HCT116 (cell line): ENCODE results near the gene HOXB2. TPM values are rescaled to one million over a fixed set of nuclear protein-coding genes. Genes with fewer than 3 reads are reported as not detected.

ENCODE experiments used
- ATAC-seq: fragments of 200-7000 bp; cut with Tn5 transposase; 2 replicates; pipeline ENCODE4 v1.9.1; 2020; ENCODE audit warnings: mild to moderate bottlenecking, moderate library complexity
- BruUV-seq: library from RNA; stranded (reverse); fragments of 400-500 nt; replicated peaks from 2 replicates; lab custom pipeline; 2021; lab: Mats Ljungman, UMichigan
- CTCF ChIA-PET: fragments of 300-600 bp; sonication (Branson Sonifier 250); formaldehyde crosslinking; loops from one replicate; lab custom pipeline; 2021; ENCODE audit warnings: antibody characterized with exemption; lab: Charles Lee
- POLR2A ChIA-PET: fragments of 300-600, 350-600 bp; sonication (Branson Sonifier 250); formaldehyde crosslinking; loops from one replicate; lab custom pipeline; 2021; ENCODE audit warnings: antibody characterized with exemption; lab: Charles Lee
- RAD21 ChIA-PET, 2 experiments: fragments of 300-600 bp; sonication (Branson Sonifier 250); formaldehyde crosslinking; loops; one replicate each; lab custom pipeline; 2023; ENCODE audit warnings: low total read pairs in 2 of 2; ENCODE audit not compliant: uncharacterized antibody in 2 of 2, unreplicated experiment in 2 of 2, low non-redundant PET in 1 of 2; lab: Charles Lee
- DNase-seq: peaks from one replicate; pipeline ENCODE4 v3.0.0-alpha.2; 2010; ENCODE audit warnings: low read depth, low spot score
- H2AFZ ChIP-seq: fragments of 200-600 bp; shearing (Covaris generic), sonication (generic); 2 replicates; pipeline ENCODE4 v1.6.1; 2017; ENCODE audit warnings: low read depth, mixed run types, mixed read lengths, antibody characterized with exemption, low read length; ENCODE audit not compliant: poor library complexity, severe bottlenecking
- H3K27ac ChIP-seq: 2 replicates; pipeline ENCODE4 v1.5.1; 2012; ENCODE audit warnings: low read depth, low read length
- H3K27me3 ChIP-seq: fragments of 200-600 bp; sonication (generic); 2 replicates; pipeline ENCODE4 v1.6.1; 2016; ENCODE audit warnings: mixed run types, low read length, mixed read lengths; ENCODE audit not compliant: insufficient read depth
- H3K36me3 ChIP-seq, 2 experiments: fragments of 200-500 bp in 1 of 2; fragments of 200-600 bp in 1 of 2; sonication (Bioruptor generic) in 1 of 2; sonication (generic) in 1 of 2; 2 replicates each; pipeline versions ENCODE4 v1.5.1 to v1.6.1; 2014 to 2016; ENCODE audit warnings: low read length in 2 of 2, inconsistent platforms in 1 of 2, mixed read lengths in 1 of 2, mixed run types in 1 of 2; ENCODE audit not compliant: insufficient read depth in 2 of 2, control insufficient read depth in 1 of 2
- H3K4me1 ChIP-seq, 2 experiments: fragments of 200-600 bp in 1 of 2; sonication (generic) in 1 of 2; 2 replicates each; pipeline versions ENCODE4 v1.5.1 to v1.6.1; 2012 to 2017; ENCODE audit warnings: low read length in 2 of 2, inconsistent platforms in 1 of 2, mild to moderate bottlenecking in 1 of 2, mixed read lengths in 1 of 2, mixed run types in 1 of 2, moderate library complexity in 1 of 2; ENCODE audit not compliant: insufficient read depth in 2 of 2, control insufficient read depth in 1 of 2
- H3K4me2 ChIP-seq: fragments of 200-600 bp; sonication (generic); 2 replicates; pipeline ENCODE4 v1.6.1; 2017; ENCODE audit warnings: mixed run types, low read length, mixed read lengths
- H3K4me3 ChIP-seq, 2 experiments: fragments of 200-600 bp in 1 of 2; sonication (generic) in 1 of 2; replicated peaks in 1 of 2; 2 replicates each; pipeline ENCODE4 v1.5.1; 2011 to 2016; ENCODE audit warnings: low read length in 2 of 2, control low read depth in 1 of 2, low read depth in 1 of 2, mild to moderate bottlenecking in 1 of 2, mixed read lengths in 1 of 2, mixed run types in 1 of 2
- H3K79me2 ChIP-seq: fragments of 200-600 bp; sonication (generic); 2 replicates; pipeline ENCODE4 v1.6.1; 2017; ENCODE audit warnings: mild to moderate bottlenecking, mixed run types, low read length, moderate library complexity, mixed read lengths; ENCODE audit not compliant: insufficient read depth
- H3K9ac ChIP-seq: fragments of 200-600 bp; sonication (generic); 2 replicates; pipeline ENCODE4 v1.6.1; 2016; ENCODE audit warnings: low read length, mixed read lengths
- H3K9me2 ChIP-seq: fragments of 200-600 bp; sonication (generic), shearing (Covaris generic); 2 replicates; pipeline ENCODE4 v1.6.1; 2017; ENCODE audit warnings: mixed run types, mild to moderate bottlenecking, moderate library complexity; ENCODE audit not compliant: insufficient read depth
- H3K9me3 ChIP-seq, 2 experiments: fragments of 200-500 bp in 1 of 2; fragments of 200-600 bp in 1 of 2; sonication (Bioruptor generic) in 1 of 2; sonication (generic) in 1 of 2; 2 replicates each; pipeline ENCODE4 v1.6.1; 2014 to 2017; ENCODE audit warnings: low read length in 2 of 2, mixed read lengths in 2 of 2, inconsistent platforms in 1 of 2, low read depth in 1 of 2, mild to moderate bottlenecking in 1 of 2, mixed run types in 1 of 2, moderate library complexity in 1 of 2; ENCODE audit not compliant: control insufficient read depth in 1 of 2, insufficient read depth in 1 of 2
- H4K20me1 ChIP-seq: fragments of 200-600 bp; sonication (generic), shearing (Covaris generic); 2 replicates; pipeline ENCODE4 v1.6.1; 2017; ENCODE audit warnings: mixed run types, mild to moderate bottlenecking, moderate library complexity; ENCODE audit not compliant: insufficient read depth
- CTCF ChIP-seq, 3 experiments: fragments of 200-600 bp in 1 of 3; sonication (generic) in 1 of 3; IDR thresholded peaks in 2 of 3; conservative IDR thresholded peaks in 1 of 3; 2 replicates each; pipeline ENCODE4 v1.5.1; 2012 to 2017; ENCODE audit warnings: low read depth in 2 of 3, low read length in 2 of 3, antibody characterized with exemption in 1 of 3, borderline replicate concordance in 1 of 3, control low read depth in 1 of 3, mild to moderate bottlenecking in 1 of 3, mixed read lengths in 1 of 3, mixed run types in 1 of 3, moderate library complexity in 1 of 3; ENCODE audit not compliant: insufficient read depth in 1 of 3
- ELF1 ChIP-seq: IDR thresholded peaks from 2 replicates; pipeline ENCODE4 v1.6.1; 2012; ENCODE audit warnings: low read depth, borderline replicate concordance
- JUND ChIP-seq: IDR thresholded peaks from 2 replicates; pipeline ENCODE4 v1.6.1; 2012
- POLR2A ChIP-seq: IDR thresholded peaks from 2 replicates; pipeline ENCODE4 v1.7.0; 2011; ENCODE audit warnings: borderline replicate concordance; ENCODE audit not compliant: insufficient read depth, insufficient read length; ENCODE audit errors: extremely low read depth
- POLR2AphosphoS5 ChIP-seq: IDR thresholded peaks from 2 replicates; pipeline ENCODE4 v1.6.1; 2011; ENCODE audit warnings: mild to moderate bottlenecking, low read depth, low read length, moderate library complexity
- SRF ChIP-seq: IDR thresholded peaks from 2 replicates; pipeline ENCODE4 v1.6.1; 2012; ENCODE audit warnings: low read depth
- TCF7L2 ChIP-seq: IDR thresholded peaks from 2 replicates; pipeline ENCODE4 v1.7.0; 2011; ENCODE audit warnings: borderline replicate concordance, inconsistent platforms; ENCODE audit not compliant: insufficient read depth, insufficient read length; ENCODE audit errors: extremely low read depth
- YY1 ChIP-seq: IDR thresholded peaks from 2 replicates; pipeline ENCODE4 v1.6.1; 2011; ENCODE audit warnings: low read length, low read depth, moderate library complexity, mild to moderate bottlenecking; ENCODE audit not compliant: insufficient replicate concordance; ENCODE audit errors: extremely low read depth
- ZFX ChIP-seq: fragments of 450-650 bp; IDR thresholded peaks from 2 replicates; pipeline ENCODE4 v1.6.1; 2017
- intact Hi-C: fragments of 100-400 bp; cut with micrococcal nuclease; formaldehyde crosslinking; loops from 2 replicates; pipeline ENCODE4 v1.10.0; 2022
- total RNA-seq: library from RNA; stranded (reverse); gene quantifications from one replicate; pipeline ENCODE4 v1.2.1, GENCODE V29; 2021; ENCODE audit not compliant: unreplicated experiment

Gene HOXB2
- total RNA-seq, 1 experiment from 2014 or later = 2.0 TPM

- TF ChIP-seq CTCF (IDR thresholded peaks at IDR 0.05 in 2 of 3, conservative IDR thresholded peaks at IDR 0.05 in 1 of 3; ENCODE audit: borderline replicate concordance in 1 of 3, insufficient read depth in 1 of 3, low read depth in 2 of 3, low read length in 2 of 3) (no peak), TCF7L2 (no peak), POLR2A (no peak), ZFX (no peak), ELF1 (no peak)
Measured at GRCh38 chr17:48543854-48544348, 1.0 kb downstream of the HOXB2 start (continued).

GRCh38 chr17:48543107-48543853, 1.6 kb downstream of the HOXB2 start:
- Histone ChIP-seq H2AFZ (no peak overlapping the region), H3K9ac (peak overlapping the region; percentile 63), H3K4me3 (peak overlapping the region; percentile 49 to 59), H3K4me2 (peak overlapping the region; percentile 69), H3K27ac (peak overlapping the region; percentile 51), H3K9me2 (no peaks in the 10 kb centered on the region), H3K27me3 (no peaks in the 10 kb centered on the region), H3K9me3 (no peaks in the 10 kb centered on the region), H3K4me1 (peaks cover 0 to 10% of the 10 kb centered on the region in 2 experiments; a peak in 2 of 4 replicates), H3K36me3 (no peaks in the 10 kb centered on the region), H3K79me2 (no peaks in the 10 kb centered on the region), H4K20me1 (no peaks in the 10 kb centered on the region)
- RAD21 ChIA-PET = no interaction called here
- ATAC-seq (peak; percentile 75), DNase-seq (no peak)
- no peak for TF ChIP-seq YY1
- TF ChIP-seq ZFX = peak; percentile 51; the same call in 1 of the 2 replicates
- TF ChIP-seq SRF = no peak
- TF ChIP-seq CTCF (IDR thresholded peaks at IDR 0.05 in 2 of 3, conservative IDR thresholded peaks at IDR 0.05 in 1 of 3; ENCODE audit: borderline replicate concordance in 1 of 3, insufficient read depth in 1 of 3, low read depth in 2 of 3, low read length in 2 of 3) = 0 out of 6 replicates have a peak, but pooled peaks of 1 of the 3 experiments have one; percentile 21
- peak; percentile 67 for TF ChIP-seq POLR2AphosphoS5
- TF ChIP-seq JUND = no peak
- CTCF ChIA-PET = no interaction called here
- BruUV-seq = no TSS peak
- POLR2A ChIA-PET = no interaction called here
- intact Hi-C loops = no loop called here
